GM18499 (cell line): Measurements from ENCODE around the gene DUX4.
"Not testable (repeated sequence)": the region's sequence is repeated elsewhere in the genome, so short reads cannot be mapped to it uniquely, and the experiment has no call there.

Experiments used
- ATAC-seq: cut with Tn5 transposase; IDR thresholded peaks from one replicate; pipeline ENCODE4 v1.9.1; 2021; ENCODE audit warnings: moderate number of reproducible peaks; ENCODE audit not compliant: insufficient read depth, unreplicated experiment

Gene DUX4

GRCh38 chr4:190173428-190173827, at the start of gene DUX4:
DUX4 (plus strand) TSS chr4:190173774; CDS start chr4:190173774, 0 bp downstream.
- not testable (repeated sequence) for ATAC-seq

DNA sequence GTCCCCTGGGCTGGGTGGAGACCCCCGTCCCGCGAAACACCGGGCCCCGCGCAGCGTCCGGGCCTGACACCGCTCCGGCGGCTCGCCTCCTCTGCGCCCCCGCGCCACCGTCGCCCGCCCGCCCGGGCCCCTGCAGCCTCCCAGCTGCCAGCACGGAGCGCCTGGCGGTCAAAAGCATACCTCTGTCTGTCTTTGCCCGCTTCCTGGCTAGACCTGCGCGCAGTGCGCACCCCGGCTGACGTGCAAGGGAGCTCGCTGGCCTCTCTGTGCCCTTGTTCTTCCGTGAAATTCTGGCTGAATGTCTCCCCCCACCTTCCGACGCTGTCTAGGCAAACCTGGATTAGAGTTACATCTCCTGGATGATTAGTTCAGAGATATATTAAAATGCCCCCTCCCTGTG, 1.9 kb downstream of the DUX4 start:
- ATAC-seq = not testable (repeated sequence)

DNA sequence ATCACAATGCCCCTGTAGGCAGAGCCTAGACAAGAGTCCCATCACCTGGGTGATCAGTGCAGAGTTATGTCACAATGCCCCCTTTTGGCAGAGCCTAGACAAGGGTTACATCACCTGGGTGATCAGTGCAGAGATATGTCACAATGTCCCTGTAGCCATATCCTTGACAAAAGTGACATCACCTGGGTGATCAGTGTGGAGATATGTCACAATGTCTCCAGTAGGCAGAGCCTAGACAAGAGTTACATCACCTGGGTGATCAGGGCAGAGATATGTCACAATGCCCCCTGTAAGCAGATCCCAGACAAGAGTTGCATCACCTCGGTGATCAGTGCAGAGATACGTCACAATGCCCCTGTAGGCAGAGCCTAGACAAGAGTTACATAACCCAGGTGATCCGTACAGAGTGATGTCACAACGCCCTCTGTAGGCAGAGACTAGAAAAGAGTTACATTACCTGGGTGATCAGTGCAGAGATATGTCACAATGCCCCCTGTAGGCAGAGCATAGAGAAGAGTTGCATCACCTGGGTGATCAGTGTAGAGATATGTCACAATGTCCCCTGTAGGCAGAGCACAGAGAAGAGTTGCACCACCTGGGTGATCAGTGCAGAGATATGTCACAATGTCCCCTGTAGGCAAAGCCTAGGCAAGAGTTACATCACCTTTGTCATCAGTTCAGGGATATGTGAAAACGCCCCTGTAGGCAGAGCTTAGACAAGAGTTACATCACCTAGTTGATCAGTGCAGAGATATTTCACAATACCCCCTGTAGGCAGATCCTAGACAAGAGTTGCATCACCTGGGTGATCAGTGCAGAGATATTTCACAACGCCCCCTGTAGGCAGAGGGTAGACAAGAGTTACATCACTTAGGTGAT, 4.4 kb downstream of the DUX4 start:
- not testable (repeated sequence) for ATAC-seq

- not testable (repeated sequence) for ATAC-seq
Measured at GRCh38 chr4:190178606-190178990, 5.0 kb downstream of the DUX4 start.

- ATAC-seq = peak; percentile 53
Measured at GRCh38 chr4:190179030-190179739, 5.6 kb downstream of the DUX4 start.

GRCh38 chr4:190179740-190180094, 6.1 kb downstream of the DUX4 start:
- ATAC-seq = not testable (repeated sequence)

DNA sequence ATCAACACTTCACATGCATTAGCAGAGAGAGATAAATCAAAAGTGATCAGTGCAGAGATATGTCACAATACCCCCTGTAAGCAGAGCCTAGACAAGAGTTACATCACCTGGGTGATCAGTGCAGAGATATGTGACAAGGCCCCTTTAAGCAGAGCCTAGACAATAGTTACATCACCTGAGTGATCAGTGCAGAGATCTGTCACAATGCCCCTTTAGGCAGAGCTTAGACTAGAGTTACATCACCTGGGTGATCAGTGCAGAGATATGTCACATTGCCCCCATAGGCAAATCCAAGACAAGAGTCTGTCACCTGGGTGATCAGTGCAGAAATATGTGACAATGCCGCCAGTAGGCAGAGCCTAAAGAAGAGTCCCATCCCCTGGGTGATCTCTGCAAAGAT, 7.4 kb downstream of the DUX4 start:
- ATAC-seq = not testable (repeated sequence)

GRCh38 chr4:190181481-190182100, 8.0 kb downstream of the DUX4 start:
- ATAC-seq = not testable (repeated sequence)

DNA sequence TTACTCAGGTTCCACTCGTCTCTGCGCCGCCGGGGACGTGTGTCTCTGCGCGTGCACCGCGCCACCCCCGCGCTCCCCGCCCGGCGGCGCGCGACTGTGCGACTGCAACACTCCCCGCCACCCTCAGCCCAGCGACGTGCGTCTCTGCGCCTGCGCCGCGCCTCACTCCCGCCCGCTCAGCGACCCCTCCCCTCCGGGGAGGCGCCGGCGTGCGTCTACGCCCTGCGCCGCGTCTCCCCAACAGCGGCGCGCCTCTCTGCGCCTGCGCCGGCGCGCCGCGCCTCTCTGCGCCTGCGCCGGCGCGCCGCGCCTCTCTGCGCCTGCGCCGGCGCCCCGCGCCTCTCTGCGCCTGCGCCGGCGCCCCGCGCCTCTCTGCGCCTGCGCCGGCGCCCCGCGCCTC, 29.9 kb downstream of the DUX4 start:
- not testable (repeated sequence) for ATAC-seq
